Measurements from ENCODE around the gene SSR4.

DNA sequence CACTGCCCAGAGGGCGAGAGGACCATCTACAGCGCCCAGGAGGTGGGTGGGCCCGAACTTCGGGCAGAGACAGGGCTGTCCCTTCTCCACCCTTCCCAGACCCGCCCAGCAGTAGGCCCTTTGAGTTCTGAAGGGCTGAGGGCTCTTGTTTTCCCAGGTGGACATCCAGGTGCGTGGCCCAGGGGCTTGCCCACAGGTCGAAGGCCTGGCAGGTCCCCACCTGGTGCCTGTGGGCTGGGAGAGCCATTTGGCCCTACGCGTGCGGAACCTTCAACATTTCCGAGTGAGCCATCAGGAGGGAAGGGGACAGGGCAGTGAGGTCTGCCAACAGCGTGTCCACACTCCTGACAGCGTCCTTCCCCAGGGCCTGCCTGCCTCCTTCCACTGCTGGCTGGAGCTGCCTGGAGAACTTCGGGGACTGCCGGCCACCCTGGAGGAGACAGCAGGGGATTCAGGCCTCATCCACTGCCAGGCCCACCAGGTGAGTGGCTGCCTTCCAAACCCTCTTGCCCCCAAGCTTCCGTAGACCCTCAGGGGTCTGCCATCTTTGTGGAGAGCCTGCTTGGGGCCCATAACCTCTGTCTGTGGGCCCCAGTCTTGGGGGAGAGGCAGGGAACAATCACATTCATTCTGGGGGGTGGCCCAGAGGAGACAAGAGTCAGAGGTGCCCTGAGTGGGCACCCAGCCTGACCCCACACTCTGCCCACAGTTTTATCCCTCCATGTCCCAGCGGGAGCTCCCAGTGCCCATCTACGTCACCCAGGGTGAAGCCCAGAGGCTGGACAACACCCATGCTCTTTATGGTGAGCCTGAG, 23.7 kb upstream of the SSR4 start:
- TF ChIP-seq FOXK2 (IDR thresholded peaks at IDR 0.05) (no peak), FOXM1 (IDR thresholded peaks at IDR 0.05; ENCODE audit: borderline replicate concordance) (no peak), SP1 (IDR thresholded peaks at IDR 0.05) (no peak), SUZ12 (IDR thresholded peaks at IDR 0.05) (no peak), FOXA1 (IDR thresholded peaks at IDR 0.05) (no peak), HDGF (IDR thresholded peaks at IDR 0.05; ENCODE audit: borderline replicate concordance) (no peak), BHLHE40 (IDR thresholded peaks at IDR 0.05; ENCODE audit: borderline replicate concordance) (no peak), ZNF384 (IDR thresholded peaks at IDR 0.05) (no peak), LEF1 (IDR thresholded peaks at IDR 0.05; ENCODE audit: borderline replicate concordance) (no peak), CTBP1 (IDR thresholded peaks at IDR 0.05; ENCODE audit: borderline replicate concordance) (no peak), ELF4 (IDR thresholded peaks at IDR 0.05) (no peak)
- TF ChIP-seq, protein P1, sequence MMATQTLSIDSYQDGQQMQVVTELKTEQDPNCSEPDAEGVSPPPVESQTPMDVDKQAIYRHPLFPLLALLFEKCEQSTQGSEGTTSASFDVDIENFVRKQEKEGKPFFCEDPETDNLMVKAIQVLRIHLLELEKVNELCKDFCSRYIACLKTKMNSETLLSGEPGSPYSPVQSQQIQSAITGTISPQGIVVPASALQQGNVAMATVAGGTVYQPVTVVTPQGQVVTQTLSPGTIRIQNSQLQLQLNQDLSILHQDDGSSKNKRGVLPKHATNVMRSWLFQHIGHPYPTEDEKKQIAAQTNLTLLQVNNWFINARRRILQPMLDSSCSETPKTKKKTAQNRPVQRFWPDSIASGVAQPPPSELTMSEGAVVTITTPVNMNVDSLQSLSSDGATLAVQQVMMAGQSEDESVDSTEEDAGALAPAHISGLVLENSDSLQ (IDR thresholded peaks at IDR 0.05), result no peak
